ENCODE measurements around the gene IST1. TPM values are rescaled to one million over a fixed set of nuclear protein-coding genes. Genes with fewer than 3 reads are reported as not detected.

IST1 gene
- total RNA-seq: 131 and 199 TPM in 2 replicates

GRCh38 chr16:71894921-71895678 lies at the start of gene IST1:
Gene IST1 (plus strand): TSS chr16:71895531. CDS start chr16:71915641, 20,110 bp downstream.

GRCh38 chr16:71845639-71846430 lies 49.5 kb upstream of the IST1 start, which contains the start of gene ATXN1L:
Gene ATXN1L (plus strand): TSS chr16:71845976. CDS start chr16:71849741, 3,765 bp downstream.

GRCh38 chr16:71883849-71884638 lies 11.3 kb upstream of the IST1 start, which contains the start of gene ZNF821:
Gene ZNF821 (minus strand): TSS chr16:71884182. CDS start chr16:71879946, 4,236 bp downstream.

Other genes with a start within 250 kb of the IST1 start
- 5.0 and 6.8 TPM in 2 replicates for gene PHLPP2, start 170.8 kb upstream of the IST1 start, total RNA-seq
- 39.7 and 53.9 TPM in 2 replicates for gene AP1G1, start 86.7 kb upstream of the IST1 start, total RNA-seq
- gene ATXN1L, start 49.6 kb upstream of the IST1 start, total RNA-seq: 7.6 and 14.2 TPM in 2 replicates
- gene ZNF821, start 11.3 kb upstream of the IST1 start, total RNA-seq: 12.0 and 17.1 TPM in 2 replicates
- not detected in 2 replicates for gene PKD1L3, start 104.9 kb downstream of the IST1 start, total RNA-seq
- gene DHODH, start 113.2 kb downstream of the IST1 start, total RNA-seq: 4.2 and 4.8 TPM in 2 replicates
- gene HP, start 159.0 kb downstream of the IST1 start, total RNA-seq: 1.9 TPM in 1 of 2 replicates, not detected in the other
- gene HPR, start 167.7 kb downstream of the IST1 start, total RNA-seq: not detected in 2 replicates
- 6.3 and 10.1 TPM in 2 replicates for gene TXNL4B, start 198.1 kb downstream of the IST1 start, total RNA-seq
- 30.3 and 32.7 TPM in 2 replicates for gene DHX38, start 198.3 kb downstream of the IST1 start, total RNA-seq